NCI-H526 treated with DMSO at 0.1 percent for 48 hours (cell line): ENCODE measurements around the gene JMJD4.

Experiments
- DNase-seq: peaks from one replicate; lab custom pipeline; 2025; lab: John Stamatoyannopoulos, UW

JMJD4 gene

DNA sequence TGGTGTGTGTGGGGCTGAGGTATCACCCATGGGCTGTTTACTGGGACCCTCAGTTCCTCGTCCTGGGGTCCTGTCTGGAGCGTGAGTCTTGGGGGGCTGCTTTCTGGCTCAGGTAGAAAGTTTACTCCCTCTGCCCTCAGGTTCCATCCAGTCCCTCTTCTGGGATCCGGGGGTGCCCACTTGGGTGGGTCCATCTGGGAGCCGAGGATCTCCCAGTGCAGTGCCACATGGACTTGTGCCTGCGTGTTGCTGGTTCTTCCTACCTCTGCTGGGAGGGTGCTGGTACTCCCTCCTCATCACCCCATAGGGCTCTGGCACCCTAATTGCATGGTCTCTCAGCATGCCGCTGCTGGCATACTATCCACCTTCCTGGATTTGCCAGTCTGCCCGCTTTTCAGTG is 14.1 kb upstream of the JMJD4 start:
- DNase-seq: no peak

DNA sequence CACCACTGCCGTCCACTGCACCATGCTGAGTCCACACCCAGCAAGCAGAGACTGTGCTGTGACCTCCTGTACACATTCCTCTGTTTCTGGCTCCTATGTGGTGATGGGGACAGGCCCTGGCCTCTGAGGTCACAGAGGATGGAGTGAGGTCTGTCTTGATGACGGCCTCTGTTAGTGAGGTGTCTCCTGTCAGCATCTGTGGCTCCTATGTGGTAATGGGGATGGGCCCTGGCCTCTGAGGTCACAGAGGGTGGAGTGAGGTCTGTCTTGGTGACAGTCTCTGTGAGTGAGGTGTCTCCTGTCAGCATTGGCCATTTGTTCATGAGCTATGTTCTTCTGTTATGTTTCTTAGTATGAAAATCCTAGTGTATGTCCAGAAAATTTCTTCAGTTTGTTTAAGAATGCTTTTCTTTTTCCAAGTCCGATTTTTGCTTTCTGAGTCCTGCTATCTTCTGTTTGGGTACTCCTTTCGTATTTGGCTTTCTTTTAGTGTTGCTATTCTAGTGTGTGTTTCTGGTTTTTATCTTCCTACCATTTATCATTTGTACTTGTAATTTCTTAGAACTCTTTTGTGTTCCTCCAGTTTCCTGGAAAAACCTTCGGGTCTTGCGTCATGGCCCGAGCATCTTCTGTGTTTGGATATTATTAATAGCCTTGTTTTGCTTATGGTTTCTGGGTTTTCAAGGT is 13.5 kb upstream of the JMJD4 start:
- DNase-seq: no peak

DNA sequence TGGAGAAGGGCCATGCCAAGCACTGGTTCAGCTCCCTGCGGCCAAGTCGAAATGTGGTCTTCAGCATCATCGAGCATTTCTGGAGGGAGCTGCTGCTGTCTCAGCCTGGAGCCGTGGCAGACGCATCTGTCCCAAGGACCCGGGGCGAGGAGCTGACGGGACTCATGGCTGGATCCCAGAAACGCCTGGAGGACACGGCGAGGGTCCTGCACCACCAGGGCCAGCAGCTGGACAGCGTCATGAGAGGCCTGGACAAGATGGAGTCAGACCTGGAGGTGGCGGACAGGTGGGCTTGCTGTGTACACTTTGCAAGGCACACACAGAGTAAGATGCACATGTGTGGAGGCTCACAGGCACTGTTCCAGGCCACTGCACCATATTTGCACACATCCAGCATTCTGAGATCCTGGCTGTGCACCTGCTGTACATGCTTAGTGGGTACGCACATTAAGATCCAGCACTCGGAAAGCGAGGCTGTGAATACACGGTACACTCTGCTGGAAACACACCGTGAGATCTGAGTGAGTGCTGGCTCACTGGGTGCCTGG is 12.9 kb upstream of the JMJD4 start:
- DNase-seq: no peak

DNA sequence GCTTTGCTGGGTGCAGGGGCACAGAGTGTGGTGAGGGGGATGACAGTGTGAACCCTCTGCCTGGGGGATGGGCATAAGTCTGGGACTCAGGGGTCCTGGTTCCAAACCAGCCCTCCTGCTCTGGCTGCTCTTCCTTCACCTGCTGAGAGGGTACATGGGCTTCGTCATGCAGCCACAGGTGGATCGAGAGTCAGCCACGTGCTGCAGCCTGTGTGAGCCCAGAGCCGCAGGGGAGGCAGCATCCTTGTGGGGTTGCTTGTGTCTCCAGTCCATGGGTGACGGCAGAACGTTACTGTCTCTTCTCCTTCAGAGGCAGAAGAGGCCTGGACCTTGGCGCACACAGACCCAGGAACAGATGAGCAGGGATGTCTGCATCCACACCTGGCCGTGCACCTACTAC is 12.3 kb upstream of the JMJD4 start:
- DNase-seq: no peak

DNA sequence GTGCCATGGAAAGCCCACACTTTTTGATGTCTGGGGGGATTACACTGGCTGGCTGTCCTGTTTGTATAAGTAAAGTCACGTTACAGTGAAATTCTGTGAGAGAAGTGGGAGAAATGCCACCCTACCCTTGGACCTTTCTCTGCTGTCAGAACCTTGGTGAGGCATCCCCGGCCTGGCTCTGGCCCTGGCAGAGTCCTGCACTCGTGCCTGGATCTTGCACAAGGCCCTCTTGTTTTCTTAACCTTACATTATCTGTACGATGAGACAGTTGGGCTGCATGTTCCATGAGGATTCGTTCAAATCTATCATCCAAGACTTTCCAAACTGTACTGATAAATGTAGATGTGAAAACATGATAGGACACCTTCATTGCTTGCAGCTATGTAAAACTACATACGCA is 11.6 kb upstream of the JMJD4 start:
- no peak for DNase-seq

DNA sequence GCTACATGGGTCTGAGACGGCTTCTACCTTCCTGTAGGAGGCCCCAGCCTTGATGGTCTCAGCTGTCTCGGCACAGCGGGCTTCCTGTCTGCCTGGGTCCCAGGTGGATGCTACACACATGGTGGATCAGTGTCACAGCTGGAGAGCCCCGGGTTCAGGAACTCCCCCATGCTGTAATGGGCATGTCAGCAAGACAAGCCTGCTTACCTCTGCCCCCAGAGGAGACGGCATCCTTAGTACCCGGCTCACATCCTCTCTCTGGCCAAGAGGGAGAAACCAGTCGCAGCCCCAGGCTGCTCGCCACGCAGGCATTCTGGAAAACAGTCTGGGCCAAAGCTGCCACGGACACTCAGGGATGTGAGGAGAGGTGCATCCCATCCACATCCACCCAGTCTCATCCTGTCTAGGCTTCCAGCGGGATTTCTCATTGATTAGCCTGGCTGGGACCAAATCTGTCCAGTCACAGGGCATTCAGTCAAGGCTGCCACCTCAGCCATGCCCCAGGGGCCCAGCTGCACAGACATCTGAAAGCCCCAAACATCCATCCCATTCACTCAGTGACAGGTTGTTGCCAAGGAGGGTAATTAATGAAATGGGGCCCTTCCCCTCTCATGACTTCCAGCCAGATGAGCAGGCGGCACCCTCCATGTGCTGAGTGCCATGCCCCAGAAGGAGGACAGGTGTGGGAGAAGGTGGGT is 10.6 kb upstream of the JMJD4 start:
- no peak for DNase-seq

DNA sequence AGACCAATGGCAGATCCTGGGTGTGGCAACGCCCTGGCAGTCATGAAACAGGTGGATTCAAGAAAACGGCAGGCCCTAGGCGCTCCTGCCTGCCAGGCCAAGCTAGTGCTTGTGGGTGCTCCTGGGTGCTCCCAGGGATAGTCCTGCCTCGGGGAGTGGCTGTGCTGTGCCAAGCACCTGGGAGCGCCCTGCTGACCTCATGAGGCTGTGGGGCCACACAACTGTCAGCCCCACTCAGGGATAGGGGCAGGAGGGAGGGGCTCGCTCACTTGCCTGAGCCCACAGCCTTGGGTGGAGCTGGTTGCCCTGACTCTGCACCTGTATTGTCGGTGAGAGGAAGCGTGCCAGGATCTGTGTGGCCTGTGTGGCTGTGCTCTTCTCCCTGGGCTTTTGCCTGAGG is 9.6 kb upstream of the JMJD4 start:
- DNase-seq: no peak

DNA sequence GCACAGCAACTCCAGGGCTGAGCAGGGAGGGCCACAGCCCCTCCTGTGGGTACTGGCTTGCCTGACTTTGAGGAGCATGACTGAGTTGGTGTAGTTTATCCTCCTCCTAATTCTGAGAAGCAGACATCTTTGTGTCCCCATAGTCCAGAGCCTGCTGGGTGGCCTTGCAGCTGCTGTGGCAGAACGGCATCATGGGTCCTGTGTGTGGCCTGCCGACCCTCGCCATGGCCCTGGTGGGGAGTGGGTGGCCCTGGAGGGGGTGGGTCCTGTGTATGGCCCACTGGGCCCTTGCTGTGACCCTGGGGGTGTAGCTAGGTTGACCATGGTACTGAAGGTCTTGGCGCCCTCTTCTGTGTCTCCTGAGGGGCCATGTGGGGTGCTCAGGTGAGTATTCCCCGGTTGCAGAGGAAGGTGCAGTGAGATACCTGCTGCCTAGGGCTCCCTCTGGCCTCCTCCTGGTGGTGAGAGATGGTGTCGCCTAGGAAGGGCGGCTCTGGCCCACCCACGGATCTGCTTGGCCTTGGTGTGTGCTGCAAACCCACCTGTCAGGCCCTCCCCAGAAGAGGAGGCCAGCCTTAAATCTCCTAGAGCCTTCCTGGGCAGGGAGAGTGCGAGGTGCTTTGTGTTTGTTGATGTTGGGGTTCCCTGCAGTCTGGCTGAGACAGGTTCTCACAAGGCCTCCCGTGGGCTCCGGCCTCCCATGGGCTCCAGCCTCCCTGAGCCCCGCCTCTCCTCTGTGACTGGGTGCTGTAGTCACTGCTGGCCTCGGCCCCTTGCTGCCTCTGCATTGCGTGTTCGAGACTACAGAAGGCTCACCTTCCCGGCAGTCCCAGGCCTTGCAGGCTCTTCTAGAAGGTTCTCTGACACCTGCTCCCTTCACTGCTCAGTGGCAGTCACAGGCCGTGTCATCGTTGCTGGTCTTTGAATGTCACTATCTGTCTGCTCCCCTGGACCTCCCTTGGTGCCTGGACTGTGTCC is 7.9 kb upstream of the JMJD4 start:
- no peak for DNase-seq

DNA sequence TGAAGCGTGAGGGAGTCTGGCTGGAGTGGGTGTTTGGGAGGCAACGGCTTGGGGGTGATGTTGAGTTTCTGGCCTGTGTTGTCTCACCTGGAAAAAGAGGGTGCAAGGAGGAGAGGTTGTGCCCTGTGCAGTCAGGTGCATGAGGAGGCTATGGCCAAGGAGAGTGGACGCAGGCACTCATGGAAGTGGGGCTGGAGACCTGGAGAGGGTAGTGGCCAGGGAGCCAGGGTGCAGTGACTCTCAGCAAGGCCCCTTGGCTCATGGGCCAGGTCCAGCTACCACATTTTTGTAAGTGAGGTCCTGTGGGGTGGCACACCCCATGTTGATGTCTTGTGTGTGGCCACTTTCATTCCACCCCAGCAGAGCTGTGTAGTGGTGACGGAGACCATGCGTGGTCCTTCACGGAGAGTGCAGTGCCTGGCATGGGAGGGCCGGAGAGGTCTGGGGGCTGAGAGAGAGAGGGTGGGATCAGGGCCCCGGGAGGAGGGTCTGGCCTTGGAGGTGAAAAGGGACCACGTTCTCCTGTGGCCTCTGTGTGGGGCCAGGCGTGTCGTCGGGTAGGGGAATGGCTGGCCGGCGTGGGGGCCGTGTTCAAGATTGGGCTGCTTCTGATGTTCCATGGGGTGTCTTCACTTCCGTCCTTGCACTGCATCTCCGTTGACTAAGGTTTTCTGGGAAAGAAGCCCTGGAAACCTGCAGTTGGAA is 6.2 kb upstream of the JMJD4 start:
- no peak for DNase-seq

DNA sequence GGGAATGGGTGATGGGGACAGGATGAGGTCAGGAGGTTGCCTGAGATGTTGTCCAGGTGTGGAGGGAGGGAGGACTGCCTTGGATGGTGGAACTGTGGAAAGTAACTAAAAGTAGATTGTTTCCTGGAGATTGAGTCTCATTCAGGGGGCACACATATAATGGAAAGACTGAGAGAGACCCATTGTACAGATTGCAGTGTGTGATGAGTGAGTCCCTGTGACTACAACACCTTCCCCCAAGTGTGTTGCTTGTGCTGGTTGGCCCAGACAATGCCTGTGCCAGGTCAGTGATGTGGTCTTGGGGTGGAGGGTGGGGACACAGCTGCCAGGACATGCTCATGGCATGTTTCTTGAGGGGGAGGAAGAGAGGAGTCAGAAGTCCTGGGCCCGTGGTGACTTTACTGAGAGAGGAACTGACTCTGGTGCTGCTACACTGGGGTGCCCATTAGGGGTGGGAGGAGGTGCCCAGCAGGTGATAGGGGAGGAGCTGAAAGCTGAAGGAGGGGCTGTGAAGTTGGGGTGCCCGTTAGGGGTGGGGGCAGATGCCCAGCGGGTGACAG is 5.4 kb upstream of the JMJD4 start:
- DNase-seq: no peak

DNA sequence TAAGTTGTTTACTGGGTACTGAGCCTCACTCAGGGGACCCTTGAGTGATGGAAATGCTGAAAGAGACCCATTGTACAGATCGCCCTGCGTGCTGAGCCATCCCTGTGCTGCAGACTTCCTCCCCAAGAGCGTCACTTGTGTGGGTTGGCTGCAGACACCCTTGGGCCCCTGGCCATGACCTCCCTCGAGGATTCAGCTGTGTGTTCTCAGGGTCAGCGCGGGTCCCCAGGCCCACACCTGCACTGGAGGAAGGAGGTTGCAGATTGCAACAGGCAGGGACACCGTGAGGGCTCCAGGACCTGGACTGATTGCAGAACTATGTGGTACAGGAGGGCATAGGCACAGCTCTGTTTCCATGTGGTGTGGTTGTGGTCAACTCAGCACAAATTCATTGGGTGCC is 4.5 kb upstream of the JMJD4 start:
- DNase-seq: no peak

DNA sequence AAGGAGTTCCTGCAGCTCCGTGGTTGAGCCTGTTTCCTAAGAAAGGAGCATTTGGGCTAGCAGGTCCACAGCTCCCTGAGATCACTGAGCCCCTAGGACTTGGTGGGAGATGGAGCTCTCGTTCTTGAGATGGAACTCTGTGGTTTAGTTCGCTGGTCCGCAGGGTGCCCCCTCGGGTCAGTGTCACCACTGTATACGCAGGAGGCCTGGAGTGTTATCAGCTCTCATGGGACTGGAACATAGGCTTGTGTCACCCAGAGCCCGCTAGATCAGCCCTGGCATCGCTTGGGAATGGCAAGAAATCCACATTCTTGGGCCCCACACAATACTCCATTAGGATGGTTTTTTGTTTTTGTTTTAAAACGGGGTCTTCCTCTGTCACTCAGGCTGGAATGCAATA is 3.7 kb upstream of the JMJD4 start:
- DNase-seq: no peak

DNA sequence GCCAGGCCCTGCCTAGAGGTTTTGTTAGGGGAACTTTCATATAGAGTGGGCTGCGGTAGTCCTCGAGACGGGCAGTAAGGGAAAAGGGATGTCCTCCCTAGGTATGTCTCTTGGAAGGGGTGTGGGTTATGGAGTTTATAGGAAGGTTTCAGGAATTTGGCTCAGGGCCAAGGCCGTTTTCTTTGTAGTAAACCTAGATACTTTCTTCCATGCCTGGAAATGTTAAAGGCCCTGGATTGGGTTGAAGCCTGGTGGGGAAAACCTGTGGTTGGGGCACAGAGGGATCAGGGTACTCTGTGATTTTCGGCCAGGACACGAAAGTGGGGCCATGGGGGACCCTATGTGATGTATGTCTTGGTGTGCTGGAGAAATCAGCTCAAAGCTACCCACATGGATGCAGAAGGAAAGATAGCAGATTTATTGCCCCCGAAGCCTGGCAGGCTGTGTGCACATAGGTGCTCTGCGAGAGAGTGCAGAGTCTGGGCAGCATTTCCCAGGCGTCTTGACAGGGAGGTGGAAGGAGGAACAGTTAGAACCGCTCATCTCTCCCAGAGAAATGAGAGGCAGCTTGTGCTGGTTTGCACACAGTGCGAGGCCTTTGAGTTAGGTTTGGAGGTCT is 1.8 kb upstream of the JMJD4 start:
- DNase-seq: no peak

DNA sequence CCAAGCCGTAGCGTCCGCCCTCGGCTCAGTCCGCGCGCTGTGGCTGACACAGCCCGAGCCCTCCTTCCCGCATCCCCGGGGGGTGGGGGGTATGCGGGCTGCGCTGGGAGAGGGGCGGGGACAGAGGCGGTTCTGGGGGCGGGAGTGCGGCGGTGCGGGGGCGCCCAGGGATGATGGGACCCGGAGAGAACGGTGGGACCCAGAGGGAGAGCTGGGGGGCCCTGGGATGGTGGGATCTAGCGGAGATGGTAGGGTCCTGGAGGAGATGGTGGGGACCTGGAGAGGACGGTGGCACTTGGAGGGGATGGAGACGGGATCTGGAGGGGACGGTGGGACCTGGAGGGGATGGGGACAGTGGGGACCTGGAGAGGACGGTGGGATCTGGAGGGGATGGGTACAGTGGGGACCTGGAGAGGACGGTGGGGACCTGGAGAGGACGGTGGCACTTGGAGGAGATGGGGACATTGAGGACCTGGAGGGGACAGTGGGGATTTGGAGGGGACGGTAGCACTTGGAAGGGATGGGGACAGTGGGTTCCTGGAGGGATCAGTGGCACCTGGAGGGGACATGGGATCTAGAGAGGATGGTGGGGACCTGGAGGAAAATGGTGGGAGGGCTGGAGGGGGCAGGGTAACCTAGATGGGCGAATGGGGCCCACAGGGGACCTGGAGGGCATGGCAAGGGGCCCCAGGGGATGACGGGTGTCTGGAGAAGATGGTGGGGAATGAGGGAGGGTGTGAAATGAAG is 610 bp upstream of the JMJD4 start:
- DNase-seq: no peak

DNA sequence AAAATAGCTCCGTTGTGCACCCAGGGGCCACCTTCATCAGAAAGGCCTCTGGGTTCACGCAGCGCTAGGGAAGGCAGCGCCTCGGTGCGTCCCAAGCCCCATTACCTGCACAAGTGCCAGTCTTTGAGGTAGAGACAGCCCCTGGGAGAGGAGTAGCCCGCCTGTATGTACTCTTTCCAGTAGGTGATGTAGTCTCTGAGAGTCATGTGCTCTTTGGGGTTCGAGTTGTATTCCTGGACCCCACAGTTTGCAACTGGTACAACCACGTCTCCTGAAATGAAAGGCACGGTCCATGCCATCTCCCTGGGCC is 601 bp downstream of the JMJD4 start:
- no peak for DNase-seq

DNA sequence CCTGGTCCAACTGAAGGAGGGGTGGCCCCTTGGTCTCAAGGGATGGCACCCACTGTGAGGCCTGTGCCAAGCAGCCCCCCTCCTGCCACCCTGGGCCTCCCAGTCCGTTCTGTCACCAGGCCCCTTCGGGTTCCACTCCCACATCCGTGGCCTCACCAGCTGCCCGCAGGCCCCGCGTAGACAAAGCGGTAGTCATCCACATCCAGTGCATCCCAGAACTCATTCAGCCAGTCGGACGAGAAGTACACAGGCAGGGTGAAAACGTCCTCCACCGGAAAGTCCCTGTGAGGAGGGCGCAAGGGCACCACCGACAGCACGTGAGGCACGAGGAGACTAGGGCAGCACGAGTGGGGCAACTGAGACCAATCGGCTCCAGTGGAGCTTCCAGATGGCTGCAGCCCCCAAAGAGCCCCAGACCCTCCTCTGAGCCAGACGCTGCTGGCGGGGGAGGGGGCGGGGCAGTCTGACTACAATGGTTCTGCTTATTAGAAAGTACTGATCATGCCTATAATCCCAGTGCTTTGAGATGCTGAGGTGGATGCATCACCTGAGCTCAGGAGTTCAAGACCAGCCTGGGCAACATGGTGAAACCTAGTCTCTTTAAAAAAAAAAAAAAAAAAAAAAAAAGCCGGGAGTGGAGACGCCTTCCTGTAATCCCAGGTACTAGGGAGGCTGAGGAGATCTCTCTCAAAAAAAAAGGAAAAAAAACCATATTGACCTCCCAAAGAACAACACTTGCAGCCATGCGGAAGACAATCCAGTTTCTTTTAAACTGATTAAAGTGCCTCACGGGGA is 1.2 kb downstream of the JMJD4 start:
- no peak for DNase-seq

DNA sequence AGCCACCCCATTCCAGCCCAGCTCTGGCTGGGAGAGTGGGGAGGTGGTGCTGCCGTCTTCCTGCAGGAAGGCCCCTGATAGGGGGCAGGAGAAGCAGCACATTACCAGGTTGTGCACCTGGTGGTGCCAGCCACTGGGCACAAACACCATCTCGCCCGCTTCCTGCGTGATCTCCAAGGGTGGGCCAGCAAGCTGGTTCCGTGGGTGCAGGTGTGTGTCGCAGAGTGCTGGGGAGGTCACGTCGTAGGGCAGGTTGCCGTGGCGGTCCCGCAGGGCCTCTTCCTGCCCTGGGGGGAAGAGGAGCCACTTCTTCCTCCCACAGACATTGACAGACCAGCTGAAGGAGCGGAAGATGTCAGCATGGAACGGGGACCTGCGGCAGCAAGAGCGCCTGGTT is 1.8 kb downstream of the JMJD4 start:
- no peak for DNase-seq

DNA sequence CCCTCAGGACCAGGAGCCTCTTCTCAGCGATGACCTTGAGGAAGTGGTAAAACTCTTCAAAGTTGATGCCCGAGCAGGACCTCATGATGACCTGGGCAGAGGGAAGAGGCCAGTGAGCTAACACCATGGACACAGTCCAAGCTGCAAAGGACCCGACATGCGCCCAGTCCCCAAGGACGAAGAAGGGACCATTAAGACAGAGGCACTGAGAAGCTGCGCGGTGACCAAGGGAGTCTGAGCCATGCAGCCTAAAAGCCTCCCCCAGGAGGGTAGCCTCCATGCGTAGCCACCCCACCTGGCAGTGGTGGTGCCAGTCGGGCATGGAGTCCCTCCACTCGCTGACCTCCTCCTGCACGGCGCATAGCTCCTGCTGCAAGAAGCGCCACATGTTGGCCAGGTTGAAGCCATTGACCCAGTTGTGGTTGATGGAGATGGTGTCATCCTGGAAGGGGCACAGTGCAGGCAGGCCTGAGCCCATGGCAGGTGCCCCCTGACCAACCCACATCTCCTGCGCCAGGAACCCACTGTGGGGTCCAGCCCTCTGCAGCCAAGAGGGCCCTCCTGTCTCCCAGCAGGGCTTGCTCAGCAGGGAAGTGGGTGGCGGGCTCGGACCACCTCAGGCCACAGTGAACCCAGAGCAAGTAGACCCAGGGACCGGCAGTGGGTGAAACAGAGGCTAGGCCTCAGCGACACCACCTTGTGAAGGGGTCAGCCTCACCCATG is 2.4 kb downstream of the JMJD4 start:
- no peak for DNase-seq
